HepG2 (cell line): ENCODE results near the gene TRAPPC10. TPM values are rescaled to one million over a fixed set of nuclear protein-coding genes. Genes with fewer than 3 reads are reported as not detected.

Experiments used
- ARNT2 ChIP-seq: sonication (generic); formaldehyde crosslinking; IDR thresholded peaks from 2 replicates; pipeline ENCODE4 v1.8.0; 2022; ENCODE audit warnings: mild to moderate bottlenecking, low read depth, missing genetic modification reagents, moderate library complexity
- BRD4 ChIP-seq: sonication (generic); formaldehyde crosslinking; IDR thresholded peaks from 2 replicates; pipeline ENCODE4 v1.4.0; 2020; ENCODE audit warnings: missing genetic modification reagents
- CREB1 ChIP-seq, 2 experiments: fragments of 450-650 bp in 1 of 2; IDR thresholded peaks; 2 replicates each; pipeline ENCODE4 v1.6.1; 2016 to 2017; ENCODE audit warnings: control low read depth in 1 of 2, mild to moderate bottlenecking in 1 of 2, missing compliant biosample characterization in 1 of 2, missing genetic modification characterization in 1 of 2
- NCOA5 ChIP-seq: sonication (generic); formaldehyde crosslinking; IDR thresholded peaks from 2 replicates; pipeline ENCODE4 v1.4.0; 2020; ENCODE audit warnings: missing genetic modification reagents
- PHF5A ChIP-seq: IDR thresholded peaks from one replicate; pipeline ENCODE4 v1.6.1; 2018; ENCODE audit warnings: low read depth, missing genetic modification reagents; ENCODE audit not compliant: unreplicated experiment
- PHF8 ChIP-seq: sonication (generic); formaldehyde crosslinking; IDR thresholded peaks from 2 replicates; pipeline ENCODE4 v1.5.0; 2020; ENCODE audit warnings: missing genetic modification reagents
- SAP130 ChIP-seq: IDR thresholded peaks from 2 replicates; pipeline ENCODE4 v1.6.1; 2016; ENCODE audit warnings: low read depth
- TP53 ChIP-seq: sonication (generic); formaldehyde crosslinking; conservative IDR thresholded peaks from 2 replicates; pipeline ENCODE4 v1.4.0; 2020; ENCODE audit warnings: missing genetic modification reagents
- ZIK1 ChIP-seq: sonication (generic); formaldehyde crosslinking; IDR thresholded peaks from 2 replicates; pipeline ENCODE4 v1.5.0; 2020; ENCODE audit warnings: mild to moderate bottlenecking, low read depth, missing genetic modification reagents, borderline replicate concordance
- ZNF543 ChIP-seq: sonication (generic); formaldehyde crosslinking; IDR thresholded peaks from 2 replicates; pipeline ENCODE4 v1.4.0; 2020; ENCODE audit warnings: mild to moderate bottlenecking, missing genetic modification reagents
- ZNF569 ChIP-seq: sonication (generic); formaldehyde crosslinking; IDR thresholded peaks from 2 replicates; pipeline ENCODE4 v1.5.0; 2020; ENCODE audit warnings: mild to moderate bottlenecking, missing genetic modification reagents, moderate library complexity, borderline replicate concordance
- ZNF629 ChIP-seq: sonication (generic); formaldehyde crosslinking; conservative IDR thresholded peaks from 2 replicates; pipeline ENCODE4 v1.5.0; 2020; ENCODE audit warnings: missing genetic modification reagents
- polyA plus RNA-seq, 8 experiments: library from polyadenylated mRNA; depleted of rRNA in 3 of 8; stranded (reverse) in 7 of 8; unstranded in 1 of 8; fragments of >200 nt; fragmentation: Illumina TruSeq in 4 of 8; extraction: Trizol in 4 of 8; gene quantifications; 2 replicates each; pipeline versions ENCODE4 v1.2.1 to v1.2.3, GENCODE V29; 2011 to 2016; ENCODE audit warnings: low read depth in 4 of 8, missing spikeins in 1 of 8, mixed read lengths in 1 of 8; ENCODE audit not compliant: insufficient read depth in 1 of 8
- total RNA-seq, 5 experiments: library from RNA; depleted of rRNA; stranded (reverse); fragments of >200 nt; fragmentation: Illumina TruSeq; extraction: Trizol; gene quantifications; 2 replicates each; pipeline ENCODE4 v1.2.3, GENCODE V29; 2016; ENCODE audit warnings: low read depth in 1 of 5
- TF ChIP-seq, protein P1 (sequence below): sonication (generic); formaldehyde crosslinking; IDR thresholded peaks from 2 replicates; pipeline ENCODE4 v1.5.0; 2020; ENCODE audit warnings: missing genetic modification reagents
- TF ChIP-seq, protein P2 (sequence below): sonication (generic); formaldehyde crosslinking; IDR thresholded peaks from 2 replicates; pipeline ENCODE4 v1.4.0; 2020; ENCODE audit warnings: missing genetic modification reagents
- TF ChIP-seq, protein P3 (sequence below): sonication (generic); formaldehyde crosslinking; IDR thresholded peaks from 2 replicates; pipeline ENCODE4 v1.5.0; 2020; ENCODE audit warnings: missing genetic modification reagents, mild to moderate bottlenecking, borderline replicate concordance
- TF ChIP-seq, protein P4 (sequence below): IDR thresholded peaks from 2 replicates; pipeline ENCODE4 v1.4.0; 2020; ENCODE audit warnings: mild to moderate bottlenecking, missing genetic modification reagents

The TRAPPC10 gene
- total and polyA plus RNA-seq, 2 of the 13 experiments (the other 11 are each of a cell fraction or from before 2014, with no cell fraction given), result 10.6 to 16.5 TPM

DNA sequence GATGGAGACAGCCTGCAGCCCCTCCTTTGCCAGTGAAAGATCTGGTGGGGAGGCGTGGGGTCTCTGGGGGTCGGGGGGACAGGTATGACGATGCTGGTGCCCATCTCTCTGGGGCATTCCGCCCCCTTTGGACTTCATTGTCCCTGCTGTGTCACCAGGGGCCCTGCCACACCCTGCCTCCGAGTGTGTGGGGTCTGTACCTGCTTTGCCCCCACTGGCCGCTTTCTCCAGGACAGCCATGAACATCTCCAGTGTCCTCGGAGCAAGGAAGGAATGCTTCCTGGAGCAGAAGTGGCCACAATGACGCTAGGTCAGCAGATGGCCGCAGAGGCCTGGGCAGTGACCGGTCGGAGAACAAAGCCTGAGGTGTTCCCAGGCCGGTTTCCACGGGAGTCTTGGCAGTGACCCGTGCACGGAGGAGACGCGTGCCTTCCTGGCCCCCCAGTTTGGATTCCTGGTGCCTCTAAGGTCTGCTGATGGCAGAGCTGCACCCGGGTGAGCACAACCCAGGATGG lies 18.6 kb upstream of the TRAPPC10 start (continued):
- TF ChIP-seq ZNF569 (CRISPR knock-in tag) (no peak), ZIK1 (CRISPR knock-in tag) (no peak), CREB1 (IDR thresholded peaks at IDR 0.05) (no peak), CREB1 (CRISPR knock-in tag; IDR thresholded peaks at IDR 0.05) (no peak), PHF8 (CRISPR knock-in tag) (no peak), NCOA5 (CRISPR knock-in tag) (no peak), ZNF629 (CRISPR knock-in tag) (no peak), ARNT2 (no peak), ZNF543 (CRISPR knock-in tag) (no peak), TP53 (no peak), BRD4 (CRISPR knock-in tag) (no peak), PHF5A (CRISPR knock-in tag) (no peak), SAP130 (peak; percentile 23; the same call in 1 of the 2 replicates)
- TF ChIP-seq, protein P1, sequence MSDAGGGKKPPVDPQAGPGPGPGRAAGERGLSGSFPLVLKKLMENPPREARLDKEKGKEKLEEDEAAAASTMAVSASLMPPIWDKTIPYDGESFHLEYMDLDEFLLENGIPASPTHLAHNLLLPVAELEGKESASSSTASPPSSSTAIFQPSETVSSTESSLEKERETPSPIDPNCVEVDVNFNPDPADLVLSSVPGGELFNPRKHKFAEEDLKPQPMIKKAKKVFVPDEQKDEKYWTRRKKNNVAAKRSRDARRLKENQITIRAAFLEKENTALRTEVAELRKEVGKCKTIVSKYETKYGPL (CRISPR knock-in tag), result no peak
- TF ChIP-seq, protein P2, sequence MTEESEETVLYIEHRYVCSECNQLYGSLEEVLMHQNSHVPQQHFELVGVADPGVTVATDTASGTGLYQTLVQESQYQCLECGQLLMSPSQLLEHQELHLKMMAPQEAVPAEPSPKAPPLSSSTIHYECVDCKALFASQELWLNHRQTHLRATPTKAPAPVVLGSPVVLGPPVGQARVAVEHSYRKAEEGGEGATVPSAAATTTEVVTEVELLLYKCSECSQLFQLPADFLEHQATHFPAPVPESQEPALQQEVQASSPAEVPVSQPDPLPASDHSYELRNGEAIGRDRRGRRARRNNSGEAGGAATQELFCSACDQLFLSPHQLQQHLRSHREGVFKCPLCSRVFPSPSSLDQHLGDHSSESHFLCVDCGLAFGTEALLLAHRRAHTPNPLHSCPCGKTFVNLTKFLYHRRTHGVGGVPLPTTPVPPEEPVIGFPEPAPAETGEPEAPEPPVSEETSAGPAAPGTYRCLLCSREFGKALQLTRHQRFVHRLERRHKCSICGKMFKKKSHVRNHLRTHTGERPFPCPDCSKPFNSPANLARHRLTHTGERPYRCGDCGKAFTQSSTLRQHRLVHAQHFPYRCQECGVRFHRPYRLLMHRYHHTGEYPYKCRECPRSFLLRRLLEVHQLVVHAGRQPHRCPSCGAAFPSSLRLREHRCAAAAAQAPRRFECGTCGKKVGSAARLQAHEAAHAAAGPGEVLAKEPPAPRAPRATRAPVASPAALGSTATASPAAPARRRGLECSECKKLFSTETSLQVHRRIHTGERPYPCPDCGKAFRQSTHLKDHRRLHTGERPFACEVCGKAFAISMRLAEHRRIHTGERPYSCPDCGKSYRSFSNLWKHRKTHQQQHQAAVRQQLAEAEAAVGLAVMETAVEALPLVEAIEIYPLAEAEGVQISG (CRISPR knock-in tag), result 0 out of 2 replicates have a peak, but pooled peaks have one; percentile 13
- TF ChIP-seq, protein P3, sequence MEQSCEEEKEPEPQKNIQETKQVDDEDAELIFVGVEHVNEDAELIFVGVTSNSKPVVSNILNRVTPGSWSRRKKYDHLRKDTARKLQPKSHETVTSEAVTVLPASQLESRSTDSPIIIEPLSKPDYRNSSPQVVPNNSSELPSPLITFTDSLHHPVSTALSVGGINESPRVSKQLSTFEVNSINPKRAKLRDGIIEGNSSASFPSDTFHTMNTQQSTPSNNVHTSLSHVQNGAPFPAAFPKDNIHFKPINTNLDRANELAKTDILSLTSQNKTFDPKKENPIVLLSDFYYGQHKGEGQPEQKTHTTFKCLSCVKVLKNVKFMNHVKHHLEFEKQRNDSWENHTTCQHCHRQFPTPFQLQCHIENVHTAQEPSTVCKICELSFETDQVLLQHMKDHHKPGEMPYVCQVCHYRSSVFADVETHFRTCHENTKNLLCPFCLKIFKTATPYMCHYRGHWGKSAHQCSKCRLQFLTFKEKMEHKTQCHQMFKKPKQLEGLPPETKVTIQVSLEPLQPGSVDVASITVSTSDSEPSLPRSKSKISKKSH (CRISPR knock-in tag), result no peak
- TF ChIP-seq, protein P4, sequence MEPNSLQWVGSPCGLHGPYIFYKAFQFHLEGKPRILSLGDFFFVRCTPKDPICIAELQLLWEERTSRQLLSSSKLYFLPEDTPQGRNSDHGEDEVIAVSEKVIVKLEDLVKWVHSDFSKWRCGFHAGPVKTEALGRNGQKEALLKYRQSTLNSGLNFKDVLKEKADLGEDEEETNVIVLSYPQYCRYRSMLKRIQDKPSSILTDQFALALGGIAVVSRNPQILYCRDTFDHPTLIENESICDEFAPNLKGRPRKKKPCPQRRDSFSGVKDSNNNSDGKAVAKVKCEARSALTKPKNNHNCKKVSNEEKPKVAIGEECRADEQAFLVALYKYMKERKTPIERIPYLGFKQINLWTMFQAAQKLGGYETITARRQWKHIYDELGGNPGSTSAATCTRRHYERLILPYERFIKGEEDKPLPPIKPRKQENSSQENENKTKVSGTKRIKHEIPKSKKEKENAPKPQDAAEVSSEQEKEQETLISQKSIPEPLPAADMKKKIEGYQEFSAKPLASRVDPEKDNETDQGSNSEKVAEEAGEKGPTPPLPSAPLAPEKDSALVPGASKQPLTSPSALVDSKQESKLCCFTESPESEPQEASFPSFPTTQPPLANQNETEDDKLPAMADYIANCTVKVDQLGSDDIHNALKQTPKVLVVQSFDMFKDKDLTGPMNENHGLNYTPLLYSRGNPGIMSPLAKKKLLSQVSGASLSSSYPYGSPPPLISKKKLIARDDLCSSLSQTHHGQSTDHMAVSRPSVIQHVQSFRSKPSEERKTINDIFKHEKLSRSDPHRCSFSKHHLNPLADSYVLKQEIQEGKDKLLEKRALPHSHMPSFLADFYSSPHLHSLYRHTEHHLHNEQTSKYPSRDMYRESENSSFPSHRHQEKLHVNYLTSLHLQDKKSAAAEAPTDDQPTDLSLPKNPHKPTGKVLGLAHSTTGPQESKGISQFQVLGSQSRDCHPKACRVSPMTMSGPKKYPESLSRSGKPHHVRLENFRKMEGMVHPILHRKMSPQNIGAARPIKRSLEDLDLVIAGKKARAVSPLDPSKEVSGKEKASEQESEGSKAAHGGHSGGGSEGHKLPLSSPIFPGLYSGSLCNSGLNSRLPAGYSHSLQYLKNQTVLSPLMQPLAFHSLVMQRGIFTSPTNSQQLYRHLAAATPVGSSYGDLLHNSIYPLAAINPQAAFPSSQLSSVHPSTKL (CRISPR knock-in tag), result no peak
